Uterus (tissue), 4 donors: Measurements from ENCODE around the gene MAD1L1. TPM values are rescaled to one million over a fixed set of nuclear protein-coding genes. Genes with fewer than 3 reads are reported as not detected.
"Not testable (repeated sequence)": the region's sequence is repeated elsewhere in the genome, so short reads cannot be mapped to it uniquely, and the experiment has no call there.

Experiments used
- DNase-seq, 2 donors: peaks; one replicate each; pipeline ENCODE4 v3.0.0-alpha.2; 2019 to 2020
- H3K27ac ChIP-seq, 2 donors: fragments of 200-600 bp; sonication (generic); 1 replicate in 1 of 2; 2 replicates in 1 of 2; pipeline ENCODE4 v1.5.1; 2016 to 2018
- H3K27me3 ChIP-seq, 2 donors: fragments of 200-600 bp; sonication (generic); one replicate each; pipeline ENCODE4 v1.5.1; 2018 to 2019; ENCODE audit warnings: control low read depth in 1 of 2
- H3K36me3 ChIP-seq, 2 donors: fragments of 200-600 bp; sonication (generic); one replicate each; pipeline ENCODE4 v1.5.1; 2019; ENCODE audit warnings: control low read depth in 1 of 2
- H3K4me1 ChIP-seq, 2 donors: fragments of 200-600 bp; sonication (generic); one replicate each; pipeline ENCODE4 v1.5.1; 2018 to 2019; ENCODE audit warnings: control low read depth in 1 of 2
- H3K4me3 ChIP-seq, 2 donors: fragments of 200-600 bp; sonication (generic); 1 replicate in 1 of 2; 2 replicates in 1 of 2; pipeline ENCODE4 v1.5.1; 2018 to 2019; ENCODE audit warnings: mild to moderate bottlenecking in 1 of 2
- H3K9me3 ChIP-seq, 2 donors: fragments of 200-600 bp; sonication (generic); one replicate each; pipeline ENCODE4 v1.5.1; 2019; ENCODE audit warnings: control low read depth in 1 of 2
- POLR2A ChIP-seq, 2 donors: fragments of 450-650 bp; IDR thresholded peaks; one replicate each; pipeline ENCODE4 v1.6.1; 2016; ENCODE audit warnings: antibody characterized with exemption in 2 of 2, mild to moderate bottlenecking in 1 of 2, moderate library complexity in 1 of 2
- intact Hi-C: fragments of 100-400 bp; cut with DNase I; formaldehyde crosslinking; loops from one replicate; pipeline ENCODE4 v1.15.1; 2023; ENCODE audit warnings: low total_unique reads
- total RNA-seq, 4 donors: library from RNA; depleted of rRNA in 3 of 4; stranded (reverse); fragments of >200 nt in 3 of 4; gene quantifications; one replicate each; pipeline versions ENCODE4 v1.1.0 to v1.2.4, GENCODE V29; 2014 to 2023
- TF ChIP-seq, protein P1 (sequence below), 4 experiments: fragments of 200-600 bp in 2 of 4; fragments of 450-650 bp in 2 of 4; sonication (generic) in 2 of 4; IDR thresholded peaks; one replicate each; pipeline ENCODE4 v1.5.1; 2016 to 2019; ENCODE audit warnings: antibody characterized with exemption in 4 of 4, mild to moderate bottlenecking in 2 of 4, moderate library complexity in 1 of 4
- donor health status: DM: yes; HTN: yes; CAD: no.

Gene MAD1L1
- total RNA-seq, 4 donors from 2014 or later, result 13.3 to 37.4 (median 33.1) TPM

DNA sequence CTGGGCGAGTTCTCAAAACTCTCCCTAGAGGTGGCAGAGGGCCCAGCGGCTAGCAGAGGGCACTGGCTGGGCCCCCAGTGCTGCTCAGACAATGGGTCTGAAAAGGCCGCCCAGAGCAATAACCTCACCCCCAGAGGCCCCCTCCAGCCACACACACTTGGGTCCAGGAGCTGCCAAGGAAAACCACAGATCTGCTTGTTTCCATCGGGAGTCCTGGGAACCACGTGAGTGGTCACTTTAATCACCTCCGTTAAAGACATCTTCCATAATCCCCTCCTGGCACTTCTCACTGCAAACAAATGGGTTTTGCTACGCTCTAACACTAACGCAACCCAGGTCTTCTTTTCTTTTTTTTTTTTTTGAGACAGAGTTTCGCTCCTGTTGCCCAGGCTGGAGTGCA, 39.3 kb upstream of the MAD1L1 start:
- Histone ChIP-seq H3K4me1 (no peaks in the 10 kb centered on the region), H3K27ac (no peak overlapping the region), H3K27me3 (no peaks in the 10 kb centered on the region), H3K9me3 (no peaks in the 10 kb centered on the region), H3K36me3 (no peaks in the 10 kb centered on the region), H3K4me3 (no peak overlapping the region)
- intact Hi-C loops, result no loop called here
- TF ChIP-seq POLR2A (IDR thresholded peaks at IDR 0.05), result no peak
- TF ChIP-seq, protein P1, sequence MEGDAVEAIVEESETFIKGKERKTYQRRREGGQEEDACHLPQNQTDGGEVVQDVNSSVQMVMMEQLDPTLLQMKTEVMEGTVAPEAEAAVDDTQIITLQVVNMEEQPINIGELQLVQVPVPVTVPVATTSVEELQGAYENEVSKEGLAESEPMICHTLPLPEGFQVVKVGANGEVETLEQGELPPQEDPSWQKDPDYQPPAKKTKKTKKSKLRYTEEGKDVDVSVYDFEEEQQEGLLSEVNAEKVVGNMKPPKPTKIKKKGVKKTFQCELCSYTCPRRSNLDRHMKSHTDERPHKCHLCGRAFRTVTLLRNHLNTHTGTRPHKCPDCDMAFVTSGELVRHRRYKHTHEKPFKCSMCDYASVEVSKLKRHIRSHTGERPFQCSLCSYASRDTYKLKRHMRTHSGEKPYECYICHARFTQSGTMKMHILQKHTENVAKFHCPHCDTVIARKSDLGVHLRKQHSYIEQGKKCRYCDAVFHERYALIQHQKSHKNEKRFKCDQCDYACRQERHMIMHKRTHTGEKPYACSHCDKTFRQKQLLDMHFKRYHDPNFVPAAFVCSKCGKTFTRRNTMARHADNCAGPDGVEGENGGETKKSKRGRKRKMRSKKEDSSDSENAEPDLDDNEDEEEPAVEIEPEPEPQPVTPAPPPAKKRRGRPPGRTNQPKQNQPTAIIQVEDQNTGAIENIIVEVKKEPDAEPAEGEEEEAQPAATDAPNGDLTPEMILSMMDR (IDR thresholded peaks at IDR 0.05), result no peak
- DNase-seq, result no peak

GRCh38 chr7:2271273-2272026, 38.7 kb upstream of the MAD1L1 start:
- H3K36me3 ChIP-seq, result no peaks in the 10 kb centered on the region
- H3K4me3 ChIP-seq, result no peak overlapping the region
- intact Hi-C loops, result no loop called here
- no peaks in the 10 kb centered on the region for H3K4me1 ChIP-seq
- H3K9me3 ChIP-seq, result no peaks in the 10 kb centered on the region
- H3K27ac ChIP-seq, result no peak overlapping the region
- TF ChIP-seq, protein P1 (IDR thresholded peaks at IDR 0.05), result no peak
- TF ChIP-seq POLR2A (IDR thresholded peaks at IDR 0.05), result no peak
- no peak for DNase-seq
- no peaks in the 10 kb centered on the region for H3K27me3 ChIP-seq

DNA sequence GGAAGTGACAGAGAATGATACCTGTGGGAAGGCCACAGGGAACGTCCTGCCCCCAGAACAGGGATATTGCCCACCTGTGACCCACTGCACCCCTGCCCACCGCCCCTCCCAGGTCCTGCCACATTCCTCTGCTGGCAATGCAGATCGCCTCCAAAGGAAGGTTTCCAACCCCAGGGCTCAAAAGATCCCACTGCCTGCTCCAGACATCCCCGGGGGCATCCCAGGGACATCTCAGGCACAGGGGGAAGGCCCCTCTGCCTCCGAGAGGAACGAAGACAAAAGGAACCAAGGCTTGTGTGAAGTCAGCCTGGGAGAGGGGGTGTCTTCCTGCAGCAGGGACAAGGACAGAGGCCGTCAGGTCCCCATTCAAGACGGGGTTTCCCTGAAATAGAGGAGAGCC, 37.8 kb upstream of the MAD1L1 start:
- no peaks in the 10 kb centered on the region for H3K9me3 ChIP-seq
- no peaks in the 10 kb centered on the region for H3K27me3 ChIP-seq
- no peak for TF ChIP-seq POLR2A (IDR thresholded peaks at IDR 0.05)
- TF ChIP-seq, protein P1 (IDR thresholded peaks at IDR 0.05), result no peak
- no peak overlapping the region for H3K27ac ChIP-seq
- H3K36me3 ChIP-seq, result no peaks in the 10 kb centered on the region
- intact Hi-C loops, result no loop called here
- no peaks in the 10 kb centered on the region for H3K4me1 ChIP-seq
- no peak overlapping the region for H3K4me3 ChIP-seq
- no peak for DNase-seq

DNA sequence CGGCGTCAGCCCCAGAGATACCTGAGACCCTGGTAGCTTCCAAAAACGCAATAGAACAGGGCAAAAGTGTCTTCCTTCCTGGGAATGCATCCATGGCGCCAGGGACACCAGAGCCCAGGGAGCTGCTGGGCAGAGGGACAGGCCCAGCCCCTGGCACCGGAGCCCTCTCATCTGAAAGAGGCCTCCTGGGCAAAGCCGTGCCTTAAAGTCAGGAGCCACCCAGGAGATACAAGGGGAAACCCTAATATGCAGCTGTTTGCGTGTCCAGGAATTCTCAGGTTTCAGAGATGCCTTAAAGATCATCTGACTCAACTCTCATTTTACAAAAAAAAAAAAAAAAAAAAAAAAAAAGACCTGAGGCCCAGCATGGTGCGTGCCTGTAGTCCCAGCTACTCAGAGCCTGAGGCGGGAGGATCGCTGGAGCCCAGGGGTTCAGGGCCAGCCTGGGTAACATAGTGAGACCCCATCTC, 37.3 kb upstream of the MAD1L1 start:
- Histone ChIP-seq H3K36me3 (no peaks in the 10 kb centered on the region), H3K4me1 (no peaks in the 10 kb centered on the region), H3K9me3 (no peaks in the 10 kb centered on the region), H3K27me3 (no peaks in the 10 kb centered on the region), H3K4me3 (no peak overlapping the region), H3K27ac (no peak overlapping the region)
- intact Hi-C loops, result no loop called here
- TF ChIP-seq, protein P1 (IDR thresholded peaks at IDR 0.05), result no peak
- TF ChIP-seq POLR2A (IDR thresholded peaks at IDR 0.05), result no peak
- DNase-seq, result no peak

DNA sequence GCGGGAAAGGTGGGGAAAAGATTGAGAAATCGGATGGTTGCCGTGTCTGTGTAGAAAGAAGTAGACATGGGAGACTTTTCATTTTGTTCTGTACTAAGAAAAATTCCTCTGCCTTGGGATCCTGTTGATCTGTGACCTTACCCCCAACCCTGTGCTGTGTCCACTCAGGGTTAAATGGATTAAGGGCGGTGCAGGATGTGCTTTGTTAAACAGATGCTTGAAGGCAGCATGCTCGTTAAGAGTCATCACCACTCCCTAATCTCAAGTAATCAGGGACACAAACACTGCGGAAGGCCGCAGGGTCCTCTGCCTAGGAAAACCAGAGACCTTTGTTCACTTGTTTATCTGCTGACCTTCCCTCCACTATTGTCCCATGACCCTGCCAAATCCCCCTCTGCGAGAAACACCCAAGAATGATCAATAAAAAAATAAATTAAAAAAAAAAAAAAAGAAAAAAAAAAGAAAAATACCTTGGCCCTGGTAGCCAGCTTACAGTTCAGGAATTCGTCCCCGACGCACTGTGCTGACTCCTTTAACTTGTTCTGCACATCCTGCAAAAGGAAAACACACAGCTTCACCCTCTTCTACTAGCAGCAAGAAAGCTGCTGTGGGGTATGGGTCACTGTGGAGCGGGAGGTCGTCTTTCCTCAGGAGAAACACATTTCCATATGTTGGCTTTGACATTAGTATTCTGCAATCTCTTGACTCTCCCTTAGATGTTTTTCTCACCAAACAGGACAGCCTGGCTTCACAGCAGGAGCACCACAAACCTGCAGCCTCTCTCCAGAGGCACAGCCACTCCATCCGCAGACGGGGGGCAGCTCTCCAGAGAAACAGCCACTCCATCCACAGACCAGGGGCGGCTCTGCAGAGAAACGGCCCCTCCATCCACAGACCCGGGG, 36.6 kb upstream of the MAD1L1 start:
- H3K36me3 ChIP-seq, H3K27ac ChIP-seq: not testable (repeated sequence)

More for the DNA sequence above, 36.6 kb upstream of the MAD1L1 start:
- H3K4me3 ChIP-seq, intact Hi-C loops, DNase-seq, H3K27me3 ChIP-seq, H3K9me3 ChIP-seq, H3K4me1 ChIP-seq: not testable (repeated sequence)
